Stomach (tissue), 9 donors: Measurements from ENCODE around the gene PGRMC1. TPM values are rescaled to one million over a fixed set of nuclear protein-coding genes. Genes with fewer than 3 reads are reported as not detected.
A peak's percentile ranks its signal among the peaks of the same experiment; 100 is the strongest.
"Not testable (repeated sequence)": the region's sequence is repeated elsewhere in the genome, so short reads cannot be mapped to it uniquely, and the experiment has no call there.

Experiments used
- DNase-seq, 2 donors: peaks; one replicate each; pipeline versions ENCODE4 v3.0.0 to v3.0.0-alpha.2; 2013 to 2019
- H3K27ac ChIP-seq, 5 donors: fragments of 200-600 bp in 4 of 5; sonication (generic) in 4 of 5; one replicate each; pipeline ENCODE4 v1.5.1; 2013 to 2019; ENCODE audit warnings: mild to moderate bottlenecking in 1 of 5, moderate library complexity in 1 of 5
- H3K27me3 ChIP-seq, 3 donors: fragments of 200-600 bp; sonication (generic); one replicate each; pipeline ENCODE4 v1.5.1; 2017 to 2019; ENCODE audit warnings: mixed run types in 1 of 3
- H3K36me3 ChIP-seq, 4 donors: fragments of 200-600 bp; sonication (generic); 1 replicate in 3 of 4; 2 replicates in 1 of 4; pipeline ENCODE4 v1.5.1; 2016 to 2019
- H3K4me1 ChIP-seq, 4 donors: fragments of 200-600 bp; sonication (generic); one replicate each; pipeline ENCODE4 v1.5.1; 2016 to 2019
- H3K4me3 ChIP-seq, 4 donors: fragments of 200-600 bp; sonication (generic) in 3 of 4; one replicate each; pipeline ENCODE4 v1.5.1; 2016 to 2019; ENCODE audit warnings: mild to moderate bottlenecking in 1 of 4
- H3K9me3 ChIP-seq, 4 donors: fragments of 200-600 bp; sonication (generic); one replicate each; pipeline ENCODE4 v1.5.1; 2016 to 2019
- EP300 ChIP-seq: sonication (generic); formaldehyde crosslinking; IDR thresholded peaks from one replicate; pipeline ENCODE4 v1.6.1; 2017; ENCODE audit warnings: antibody characterized with exemption
- POLR2A ChIP-seq, 4 donors: fragments of 450-650 bp; IDR thresholded peaks; one replicate each; pipeline ENCODE4 v1.6.1; 2016; ENCODE audit warnings: antibody characterized with exemption in 4 of 4, control low read depth in 2 of 4, mild to moderate bottlenecking in 1 of 4, moderate library complexity in 1 of 4
- POLR2AphosphoS5 ChIP-seq, 3 donors: sonication (generic); formaldehyde crosslinking; IDR thresholded peaks; one replicate each; pipeline ENCODE4 v1.6.1; 2016; ENCODE audit warnings: antibody characterized with exemption in 3 of 3
- WGBS, 5 donors: extraction: QIAGEN DNeasy Blood & Tissue Kit in 3 of 5; methylation state at CpG; one replicate each; pipeline versions ENCODE4 v1.1.5 to v1.1.7; 2013 to 2018; 5-methylcytosine and 5-hydroxymethylcytosine counted together
- intact Hi-C: fragments of 100-400 bp; cut with DNase I; formaldehyde crosslinking; loops from one replicate; pipeline ENCODE4 v1.15.1; 2023; ENCODE audit warnings: low total_unique reads
- polyA plus RNA-seq, 3 donors: library from polyadenylated mRNA; stranded (reverse); fragments of 200-250 nt; gene quantifications; one replicate each; pipeline ENCODE4 v1.2.3, GENCODE V29; 2013
- total RNA-seq, 5 donors: library from RNA; depleted of rRNA; stranded (reverse); fragments of >200 nt; gene quantifications; one replicate each; pipeline versions ENCODE4 v1.1.0 to v1.2.3, GENCODE V29; 2014 to 2016
- TF ChIP-seq, protein P1 (sequence below), 7 experiments: fragments of 450-650 bp in 4 of 7; fragments of 200-600 bp in 3 of 7; sonication (generic) in 3 of 7; IDR thresholded peaks; one replicate each; pipeline ENCODE4 v1.5.1; 2016 to 2019; ENCODE audit warnings: antibody characterized with exemption in 7 of 7, control low read depth in 2 of 7, mild to moderate bottlenecking in 1 of 7
- donor health status: healthy with polysubstance abuse.
- donor health status: Bipolar disorder and iron deficiency.
- donor health status: healthy.

The PGRMC1 gene
- total and polyA plus RNA-seq, 8 donors = 9.8 to 198 (median 48.6) TPM

DNA sequence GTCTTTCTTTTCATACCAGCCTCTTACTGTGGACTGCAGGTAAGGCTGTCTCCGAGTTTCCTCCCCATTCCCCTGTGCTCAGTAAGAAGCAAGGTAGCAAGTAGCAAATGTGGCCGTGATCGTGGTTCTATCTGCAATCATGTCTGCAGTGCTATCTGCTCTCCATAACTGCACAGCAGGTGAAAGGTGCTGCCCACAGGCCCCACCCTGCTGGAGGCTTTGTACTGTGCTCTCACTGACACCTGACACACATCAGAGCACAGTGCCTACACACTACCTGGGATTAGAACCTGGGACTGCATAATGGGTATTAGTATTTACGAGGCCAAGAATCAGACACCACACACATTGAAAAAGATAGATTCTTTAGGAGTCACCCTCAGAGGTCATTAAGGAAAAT, 15.3 kb downstream of the PGRMC1 start:
- intact Hi-C loops = no loop called here
- no peak overlapping the region for H3K27ac ChIP-seq
- H3K9me3 ChIP-seq = no peaks in the 10 kb centered on the region
- H3K4me3 ChIP-seq = no peak overlapping the region
- TF ChIP-seq, protein P1, sequence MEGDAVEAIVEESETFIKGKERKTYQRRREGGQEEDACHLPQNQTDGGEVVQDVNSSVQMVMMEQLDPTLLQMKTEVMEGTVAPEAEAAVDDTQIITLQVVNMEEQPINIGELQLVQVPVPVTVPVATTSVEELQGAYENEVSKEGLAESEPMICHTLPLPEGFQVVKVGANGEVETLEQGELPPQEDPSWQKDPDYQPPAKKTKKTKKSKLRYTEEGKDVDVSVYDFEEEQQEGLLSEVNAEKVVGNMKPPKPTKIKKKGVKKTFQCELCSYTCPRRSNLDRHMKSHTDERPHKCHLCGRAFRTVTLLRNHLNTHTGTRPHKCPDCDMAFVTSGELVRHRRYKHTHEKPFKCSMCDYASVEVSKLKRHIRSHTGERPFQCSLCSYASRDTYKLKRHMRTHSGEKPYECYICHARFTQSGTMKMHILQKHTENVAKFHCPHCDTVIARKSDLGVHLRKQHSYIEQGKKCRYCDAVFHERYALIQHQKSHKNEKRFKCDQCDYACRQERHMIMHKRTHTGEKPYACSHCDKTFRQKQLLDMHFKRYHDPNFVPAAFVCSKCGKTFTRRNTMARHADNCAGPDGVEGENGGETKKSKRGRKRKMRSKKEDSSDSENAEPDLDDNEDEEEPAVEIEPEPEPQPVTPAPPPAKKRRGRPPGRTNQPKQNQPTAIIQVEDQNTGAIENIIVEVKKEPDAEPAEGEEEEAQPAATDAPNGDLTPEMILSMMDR (IDR thresholded peaks at IDR 0.05) = no peak
- TF ChIP-seq EP300 = no peak
- no peak for TF ChIP-seq POLR2AphosphoS5 (IDR thresholded peaks at IDR 0.05)
- TF ChIP-seq POLR2A (IDR thresholded peaks at IDR 0.05) = no peak
- H3K36me3 ChIP-seq = no peaks in the 10 kb centered on the region
- WGBS, 5 donors = 44 to 65% (median 61%) methylated on average over 4 of the region's 4 CpGs
- DNase-seq = peak in 1 of 2 donors; percentile 23
- H3K4me1 ChIP-seq = no peaks in the 10 kb centered on the region
- H3K27me3 ChIP-seq = no peaks in the 10 kb centered on the region

DNA sequence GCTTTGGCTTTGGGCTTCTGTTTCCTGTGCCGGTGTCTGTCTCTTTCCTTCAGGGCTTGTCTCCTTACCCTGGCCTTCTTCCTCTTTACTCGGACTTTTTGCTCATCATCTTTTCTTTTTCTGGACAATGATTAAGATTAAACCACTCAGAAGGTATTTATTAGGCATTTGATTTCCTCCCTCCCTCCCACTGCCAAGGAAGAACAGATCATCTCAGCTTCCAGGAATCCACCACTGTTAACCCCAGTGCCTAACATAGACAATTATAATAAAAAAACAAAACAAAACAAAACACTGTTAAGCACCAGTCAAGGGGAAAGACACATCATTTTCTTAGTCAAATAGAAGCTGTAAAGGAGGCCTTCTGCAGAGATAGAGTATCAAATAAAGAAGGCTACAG, 16.6 kb downstream of the PGRMC1 start:
- WGBS, 5 donors = 37 to 76% (median 65%) methylated on average over 2 of the region's 2 CpGs
- no peaks in the 10 kb centered on the region for H3K27me3 ChIP-seq

DNA sequence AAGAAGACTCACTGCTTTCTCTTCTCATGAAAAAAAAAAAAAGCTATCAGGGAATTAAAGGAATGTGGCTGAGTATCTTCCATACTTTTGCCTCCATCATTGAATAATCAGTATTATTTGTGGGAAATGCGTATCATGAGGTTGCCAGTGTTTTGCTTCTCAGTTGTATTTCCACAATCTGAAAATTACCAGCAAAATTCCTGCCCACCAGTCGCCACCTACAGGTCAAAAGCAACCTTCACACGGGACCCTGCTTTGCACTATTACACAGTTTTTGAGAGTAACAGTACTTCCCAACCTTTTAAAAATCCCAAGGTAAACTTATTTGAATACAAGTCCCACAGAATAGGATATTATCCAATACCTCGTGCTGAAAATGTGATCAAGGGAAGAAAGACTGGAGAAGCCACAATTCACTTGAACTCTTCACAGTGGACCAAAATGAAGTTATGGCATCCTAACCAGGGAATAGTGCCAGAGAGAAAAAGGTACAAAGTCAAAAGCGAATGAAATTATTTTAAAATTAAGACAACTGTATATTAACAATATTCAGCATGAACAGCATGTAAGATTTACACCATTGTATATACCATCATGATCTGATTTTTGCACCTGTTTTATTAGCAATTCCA, 30.4 kb downstream of the PGRMC1 start:
- no peak overlapping the region for H3K27ac ChIP-seq
- WGBS, 5 donors = 10 to 18% (median 14%) methylated on average over 5 of the region's 5 CpGs
- intact Hi-C loops = no loop called here
- no peaks in the 10 kb centered on the region for H3K36me3 ChIP-seq
- H3K4me1 ChIP-seq = peaks cover 0 to 6% (median 0%) of the 10 kb centered on the region in 4 donors
- H3K27me3 ChIP-seq = no peaks in the 10 kb centered on the region
- no peak overlapping the region for H3K4me3 ChIP-seq
- DNase-seq = peak in 1 of 2 donors; percentile 51
- TF ChIP-seq POLR2A (IDR thresholded peaks at IDR 0.05) (no peak), POLR2AphosphoS5 (IDR thresholded peaks at IDR 0.05) (no peak), EP300 (no peak)
- TF ChIP-seq, protein P1 (IDR thresholded peaks at IDR 0.05) = peak in 4 of 7 experiments; percentile 27 to 50 (median 43)
- H3K9me3 ChIP-seq = no peaks in the 10 kb centered on the region

More for the DNA sequence above, 16.6 kb downstream of the PGRMC1 start:
- Histone ChIP-seq H3K27ac (no peak overlapping the region), H3K36me3 (no peaks in the 10 kb centered on the region), H3K4me3 (no peak overlapping the region), H3K9me3 (no peaks in the 10 kb centered on the region), H3K4me1 (no peaks in the 10 kb centered on the region)
- intact Hi-C loops = no loop called here
- TF ChIP-seq POLR2AphosphoS5 (IDR thresholded peaks at IDR 0.05) (no peak), EP300 (no peak), POLR2A (IDR thresholded peaks at IDR 0.05) (no peak)
- TF ChIP-seq, protein P1 (IDR thresholded peaks at IDR 0.05) = no peak
- DNase-seq = no peak

DNA sequence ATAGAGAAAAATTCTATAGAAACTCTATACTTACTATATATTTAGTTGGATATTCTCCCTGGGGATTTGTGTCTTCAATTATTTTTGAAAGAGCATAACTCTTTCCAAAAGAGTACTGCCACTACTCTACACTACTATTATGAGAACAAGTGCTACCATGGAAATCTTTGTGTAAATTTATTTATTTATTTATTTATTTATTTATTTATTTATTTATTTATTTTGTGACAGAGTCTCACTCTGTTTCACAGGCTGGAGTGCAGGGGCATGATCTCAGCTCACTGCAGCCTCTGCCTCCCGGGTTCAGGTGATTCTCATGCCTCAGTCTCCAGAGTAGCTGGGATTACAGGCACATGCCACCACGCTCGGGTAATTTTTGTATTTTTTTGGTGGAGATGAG, 31.0 kb downstream of the PGRMC1 start:
- H3K36me3 ChIP-seq, H3K9me3 ChIP-seq, intact Hi-C loops, H3K4me3 ChIP-seq, H3K27ac ChIP-seq, H3K4me1 ChIP-seq, DNase-seq, H3K27me3 ChIP-seq: not testable (repeated sequence)
- 80 to 97% (median 90%) methylated on average over 3 of the region's 3 CpGs for WGBS, 5 donors

DNA sequence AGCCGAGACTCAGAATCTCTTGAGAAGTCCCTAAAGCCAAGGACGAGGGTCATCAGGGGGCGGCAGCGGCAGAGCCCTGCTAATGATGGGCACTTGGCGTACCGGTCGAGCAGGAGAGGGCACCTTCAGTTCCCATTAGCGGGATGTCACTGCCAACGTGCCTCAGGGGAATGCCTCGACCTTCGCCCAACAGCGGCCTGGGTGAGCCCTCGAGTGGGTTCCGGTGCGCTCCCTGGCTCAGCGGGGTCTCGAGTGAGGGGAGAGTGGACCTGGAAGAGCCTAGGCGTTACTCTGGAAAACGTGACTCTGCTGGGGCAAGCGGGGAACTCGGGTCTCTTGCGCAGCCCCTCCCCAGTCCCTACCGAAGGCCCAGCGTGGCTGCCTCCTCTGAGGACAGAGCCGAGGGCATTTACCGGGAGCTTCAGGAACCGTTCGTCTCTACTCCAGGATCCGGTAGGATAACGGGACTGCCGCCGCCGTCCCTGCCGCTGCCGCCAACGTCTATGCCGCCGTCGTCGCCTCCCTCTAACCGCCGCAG, 36.9 kb downstream of the PGRMC1 start:
- H3K36me3 ChIP-seq = no peaks in the 10 kb centered on the region
- no peak for TF ChIP-seq POLR2AphosphoS5 (IDR thresholded peaks at IDR 0.05)
- TF ChIP-seq EP300 = no peak
- TF ChIP-seq, protein P1 (IDR thresholded peaks at IDR 0.05) = no peak
- no peak for TF ChIP-seq POLR2A (IDR thresholded peaks at IDR 0.05)
- H3K27me3 ChIP-seq = peaks cover 5 to 20% (median 18%) of the 10 kb centered on the region in 3 donors
- H3K27ac ChIP-seq = no peak overlapping the region
- 43 to 65% (median 57%) methylated on average over 28 to 42 of the region's 42 CpGs; no CpG with 5 or more reads in 1 of the 5 donors for WGBS, 5 donors
- H3K4me1 ChIP-seq = peaks cover 0 to 11% (median 5%) of the 10 kb centered on the region in 4 donors
- DNase-seq = no peak
- H3K4me3 ChIP-seq = peak overlapping the region; percentile 4 to 24 (median 14)
- intact Hi-C loops = no loop called here
- H3K9me3 ChIP-seq = peaks cover 0 to 11% (median 3%) of the 10 kb centered on the region in 4 donors
